Urothelium cell line (cell line): ENCODE results near the gene GATB.
"Not testable (repeated sequence)": the region's sequence is repeated elsewhere in the genome, so short reads cannot be mapped to it uniquely, and the experiment has no call there.

Experiments used
- DNase-seq: peaks from one replicate; pipeline ENCODE4 v3.0.0; 2011; ENCODE audit warnings: low spot score, mixed read lengths
- FAIRE-seq: peaks from 2 replicates; lab custom pipeline; 2011; peaks lifted over from hg19 to GRCh38; lab: Jason Lieb, UNC

GATB gene

DNA sequence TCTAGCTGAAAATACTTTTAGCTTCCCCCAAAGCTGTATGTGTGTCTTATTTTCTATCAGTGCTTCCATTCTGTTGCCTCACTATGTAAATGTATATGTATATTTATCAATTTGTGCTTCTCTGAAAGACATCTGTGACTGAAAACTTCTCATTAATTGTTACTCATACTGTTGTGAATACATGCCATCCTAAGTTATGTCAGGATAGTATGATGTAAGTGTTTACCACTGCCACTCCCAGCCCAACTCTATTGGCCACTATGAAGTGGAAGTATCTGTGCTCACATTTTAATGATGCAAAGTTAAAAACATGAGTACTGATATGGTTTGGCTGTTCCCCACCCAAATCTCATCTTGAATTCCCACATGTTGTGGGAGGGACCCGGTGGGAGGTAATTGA is 24.4 kb downstream of the GATB start:
- DNase-seq, result no peak
- no peak for FAIRE-seq

DNA sequence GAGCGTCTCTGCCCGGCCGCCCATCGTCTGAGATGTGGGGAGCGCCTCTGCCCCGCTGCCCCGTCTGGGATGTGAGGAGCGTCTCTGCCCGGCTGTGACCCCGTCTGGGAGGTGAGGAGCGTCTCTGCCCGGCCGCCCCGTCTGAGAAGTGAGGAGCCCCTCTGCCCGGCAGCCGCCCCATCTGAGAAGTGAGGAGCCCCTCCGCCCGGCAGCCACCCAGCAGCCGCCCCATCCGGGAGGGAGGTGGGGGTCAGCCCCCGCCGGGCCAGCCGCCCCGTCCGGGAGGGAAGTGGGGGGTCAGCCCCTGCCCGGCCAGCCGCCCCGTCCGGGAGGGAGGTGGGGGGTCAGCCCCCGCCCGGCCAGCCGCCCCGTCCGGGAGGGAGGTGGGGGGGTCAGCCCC is 29.1 kb downstream of the GATB start:
- not testable (repeated sequence) for FAIRE-seq, DNase-seq

DNA sequence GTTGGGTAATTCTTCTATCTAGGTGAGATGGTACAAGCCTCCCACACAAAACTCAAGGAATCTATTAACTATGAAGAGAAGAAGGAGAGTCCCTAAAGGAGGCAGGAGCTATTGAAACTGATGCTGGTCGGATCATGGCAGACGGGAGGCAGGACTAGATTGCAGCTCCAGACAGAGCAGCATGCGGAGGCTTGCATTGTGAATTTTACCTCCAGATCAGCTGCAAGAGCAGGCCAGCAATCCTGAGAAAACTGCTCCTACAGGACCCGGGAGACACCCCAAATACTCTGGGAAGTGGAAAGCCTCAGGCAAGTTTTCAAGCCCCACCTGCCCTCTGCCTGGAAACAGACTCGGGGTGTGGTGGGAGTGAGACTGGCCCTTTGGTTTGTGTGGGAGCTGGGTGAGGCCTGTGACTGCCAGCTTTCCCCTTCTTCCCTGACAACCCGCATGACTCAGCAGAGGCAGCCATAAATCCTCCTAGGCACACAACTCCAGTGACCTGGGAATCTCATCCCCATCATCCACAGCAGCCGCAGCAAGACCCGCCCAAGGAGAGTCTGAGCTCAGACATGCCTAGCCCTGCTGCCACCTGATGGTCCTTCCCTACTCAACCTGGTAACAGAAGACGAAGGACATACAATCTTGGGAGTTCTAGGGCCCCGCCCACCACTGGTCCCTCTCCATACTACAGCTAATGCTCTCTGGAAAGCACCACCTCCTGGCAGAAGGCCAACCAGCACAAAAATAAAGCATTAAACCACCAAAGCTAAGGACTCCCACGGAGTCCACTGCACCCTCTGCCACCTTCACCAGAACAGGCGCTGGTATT is 30.9 kb downstream of the GATB start:
- DNase-seq, result peak; percentile 8
- no peak for FAIRE-seq

- FAIRE-seq (no peak), DNase-seq (no peak)
Measured at GRCh38 chr4:151728679-151729078, 32.1 kb downstream of the GATB start.

DNA sequence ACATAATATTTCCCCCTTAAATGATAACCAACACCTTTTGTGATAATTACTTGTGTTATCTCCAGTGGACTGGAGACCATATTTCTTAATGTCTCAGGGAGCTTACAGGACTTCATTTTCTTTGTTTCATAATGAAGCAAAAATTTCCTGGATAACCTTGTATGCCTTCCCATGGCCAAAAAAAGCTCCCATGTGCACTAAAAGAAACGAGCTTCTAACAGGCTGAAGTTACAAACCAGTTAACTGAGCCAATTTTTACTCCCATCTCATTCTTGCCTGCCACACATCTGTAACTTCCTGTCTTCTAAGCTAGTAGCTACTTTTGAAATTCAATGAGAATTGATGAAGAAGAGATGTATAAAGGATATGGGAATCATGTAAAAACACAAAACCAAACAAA is 32.8 kb downstream of the GATB start:
- FAIRE-seq (no peak), DNase-seq (no peak)

DNA sequence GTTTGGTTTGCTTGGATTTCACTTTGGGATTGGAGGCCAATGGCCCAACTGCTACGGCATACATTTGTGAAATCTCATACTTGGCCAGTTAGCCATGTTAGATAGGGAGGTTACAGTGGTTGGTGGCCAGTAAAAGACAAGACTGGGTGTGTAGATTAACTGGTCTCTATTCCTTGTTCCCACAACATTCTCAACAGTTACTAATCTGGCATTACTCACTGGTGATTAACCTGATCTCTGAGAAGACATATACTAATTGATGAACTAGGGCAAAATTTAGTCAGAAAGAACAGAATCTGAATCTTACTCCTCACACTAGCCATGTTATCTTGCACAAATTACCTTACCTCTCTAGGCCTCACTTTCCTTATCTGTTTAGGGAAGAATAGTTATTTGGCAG is 33.4 kb downstream of the GATB start:
- FAIRE-seq (no peak), DNase-seq (no peak)

GRCh38 chr4:151725087-151725486 is 35.7 kb downstream of the GATB start:
- DNase-seq (no peak), FAIRE-seq (no peak)

DNA sequence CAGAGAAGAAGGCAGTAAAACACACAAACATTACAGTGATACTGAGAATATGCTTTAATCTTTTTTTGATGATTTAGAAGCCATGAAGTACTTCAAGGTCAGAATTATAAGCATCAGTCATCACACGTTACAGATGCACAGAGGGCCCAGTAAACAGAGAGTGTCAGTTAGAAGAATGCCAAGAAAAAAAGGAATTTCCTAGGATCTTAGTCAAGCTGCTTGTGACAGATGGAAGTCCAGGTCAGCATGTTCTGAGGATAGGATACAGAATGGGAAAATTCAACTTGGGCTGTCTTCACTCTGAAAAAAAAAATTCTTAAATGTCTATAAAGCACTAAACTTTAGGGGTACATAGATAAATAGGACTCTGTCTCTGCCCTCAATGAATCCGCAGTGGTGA is 38.9 kb downstream of the GATB start:
- no peak for DNase-seq
- no peak for FAIRE-seq

DNA sequence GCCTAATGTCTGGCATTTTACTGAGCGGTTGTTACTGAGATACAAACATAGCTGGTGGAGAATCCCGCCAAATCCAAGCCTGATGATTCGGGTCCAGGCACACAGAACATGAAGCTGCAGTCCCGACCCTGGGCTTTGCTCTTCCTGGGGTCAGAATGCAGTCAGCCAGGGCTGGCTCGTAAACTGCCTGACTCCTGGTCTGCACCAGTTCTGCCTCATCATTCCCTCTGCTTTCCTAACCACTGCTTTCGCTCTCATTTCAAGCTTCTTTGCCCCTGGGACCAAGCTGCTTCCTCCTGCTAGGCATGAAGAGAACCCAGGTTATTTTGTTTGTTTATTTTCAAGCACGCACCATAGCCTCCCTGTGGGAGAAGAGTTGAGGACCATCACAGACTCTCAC is 39.3 kb downstream of the GATB start:
- no peak for FAIRE-seq
- no peak for DNase-seq

GRCh38 chr4:151719956-151720334 is 40.9 kb downstream of the GATB start:
- no peak for FAIRE-seq
- no peak for DNase-seq

DNA sequence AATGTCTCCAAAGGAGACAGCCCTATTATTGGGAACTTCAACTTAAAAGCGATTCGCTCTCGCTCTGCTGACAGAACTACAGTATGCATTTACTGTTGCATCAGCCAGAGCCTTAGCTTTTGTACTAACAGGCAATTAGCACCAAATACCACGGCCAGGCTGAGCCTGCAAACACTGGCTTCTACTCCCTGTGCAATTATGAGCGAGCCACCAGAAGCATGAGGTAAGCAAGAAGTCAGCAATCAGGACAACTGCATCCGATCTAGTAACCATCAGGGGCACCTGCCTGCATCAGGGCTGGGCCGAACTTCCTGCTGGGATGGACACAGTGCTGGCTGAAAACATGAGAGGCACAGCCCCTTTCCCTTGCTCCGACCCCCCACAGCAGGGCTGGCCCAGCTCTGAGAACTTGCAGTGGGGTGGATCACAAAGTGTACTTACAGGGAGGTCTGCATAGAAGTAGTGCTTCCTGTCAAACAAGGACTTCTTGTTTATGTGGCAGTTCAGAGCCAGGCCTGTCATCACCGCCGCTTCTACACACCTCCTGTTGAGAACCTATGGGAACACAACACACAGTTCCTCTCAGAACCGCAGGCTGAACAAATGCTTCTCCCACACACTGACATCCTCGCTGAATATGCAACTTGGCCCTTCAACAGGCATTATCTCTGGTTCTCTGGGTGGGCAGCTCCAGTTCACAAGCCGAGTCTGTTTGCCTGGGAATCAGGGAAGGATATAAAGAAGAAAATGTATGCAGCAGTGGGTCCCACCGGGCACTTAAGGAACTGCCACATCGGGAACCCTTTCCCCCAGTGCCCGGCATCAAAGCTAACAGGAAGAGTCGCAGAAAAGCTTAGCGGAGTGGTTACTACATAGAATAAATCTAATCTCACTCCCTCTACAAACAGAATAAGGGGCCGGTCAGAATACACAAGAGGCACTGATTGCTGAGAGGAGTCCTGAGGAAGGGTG is 41.5 kb downstream of the GATB start:
- FAIRE-seq (no peak), DNase-seq (no peak)

GRCh38 chr4:151717909-151718628 is 42.7 kb downstream of the GATB start:
- FAIRE-seq (no peak), DNase-seq (no peak)

DNA sequence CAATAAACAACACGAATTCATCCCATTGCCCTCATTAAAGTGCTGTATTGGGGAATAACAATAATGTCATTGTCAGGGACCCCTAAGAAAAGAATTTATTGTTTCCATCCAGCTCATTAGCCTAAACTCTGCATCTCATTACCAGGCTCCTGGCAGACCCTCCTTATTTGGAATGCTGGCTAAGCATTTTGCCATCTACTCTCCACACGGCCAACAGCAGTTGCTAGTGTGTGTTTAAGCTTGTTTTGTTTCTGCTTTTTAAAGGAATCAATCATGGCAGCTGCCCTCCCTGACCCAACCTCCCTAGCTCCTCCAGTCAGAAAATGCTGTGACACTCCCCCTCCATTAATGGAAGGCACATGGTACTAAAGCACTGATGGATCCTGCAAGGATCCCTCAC is 43.5 kb downstream of the GATB start:
- no peak for DNase-seq
- no peak for FAIRE-seq

DNA sequence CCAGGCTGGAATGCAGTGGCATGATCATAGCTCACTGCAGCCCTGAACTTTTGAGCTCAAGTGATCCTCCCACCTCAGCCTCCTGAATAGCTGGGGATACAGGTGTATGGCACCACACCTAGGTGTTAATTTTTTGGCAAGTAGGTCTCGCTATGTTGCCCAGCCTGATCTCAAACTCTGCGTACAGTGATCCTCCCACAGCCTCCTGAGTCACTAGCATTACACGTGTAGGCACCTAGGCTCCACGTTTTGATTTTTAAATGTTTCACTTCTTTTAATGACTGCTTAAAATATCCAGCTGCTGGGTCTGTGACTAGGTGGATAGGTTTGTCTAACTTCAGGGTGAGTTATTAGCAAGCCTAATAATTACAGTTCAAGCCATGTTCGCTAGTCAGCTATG is 44.5 kb downstream of the GATB start:
- FAIRE-seq (no peak), DNase-seq (no peak)

GRCh38 chr4:151715881-151716280 is 44.9 kb downstream of the GATB start:
- no peak for FAIRE-seq
- no peak for DNase-seq

DNA sequence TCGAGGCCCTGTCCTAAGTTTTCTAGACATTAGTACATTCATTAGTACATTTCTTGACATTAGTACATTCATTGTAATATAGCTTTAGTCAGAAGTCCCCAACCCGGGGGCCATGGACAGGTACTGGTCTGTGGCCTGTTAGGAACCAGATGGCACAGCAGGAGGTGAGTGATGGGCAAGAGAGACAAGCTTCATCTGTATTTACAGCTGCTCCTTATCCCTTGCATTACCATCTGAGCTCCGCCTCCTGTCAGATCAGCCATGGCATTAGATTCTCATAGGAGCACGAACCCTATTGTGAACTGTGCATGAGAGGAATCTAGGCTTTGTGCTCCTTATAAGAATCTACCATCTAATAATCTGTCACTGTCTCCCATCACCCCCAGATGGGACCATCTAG is 48.0 kb downstream of the GATB start:
- DNase-seq (no peak), FAIRE-seq (no peak)

DNA sequence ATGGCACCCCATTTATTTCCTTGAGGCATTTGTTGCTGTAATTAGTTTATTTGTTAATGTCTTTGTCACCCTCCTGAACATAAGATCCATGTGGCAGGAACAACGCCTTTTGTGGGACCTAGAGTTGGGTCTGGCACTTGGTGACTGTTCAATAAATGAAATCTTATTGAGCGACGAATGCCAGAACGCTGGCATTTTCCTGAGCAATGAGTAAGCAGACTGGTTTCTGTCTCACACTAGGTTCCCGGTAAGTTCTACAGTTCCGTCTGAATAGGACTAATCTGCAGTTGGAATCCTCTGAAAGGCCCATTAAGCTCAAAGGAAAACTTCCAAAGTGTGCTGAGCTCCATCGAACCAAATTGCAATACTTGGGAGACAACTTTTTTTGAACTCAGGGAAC is 49.2 kb downstream of the GATB start:
- FAIRE-seq, result no peak
- no peak for DNase-seq

- FAIRE-seq, result no peak
- no peak for DNase-seq
Measured at GRCh38 chr4:151709587-151709986, 51.2 kb downstream of the GATB start.

DNA sequence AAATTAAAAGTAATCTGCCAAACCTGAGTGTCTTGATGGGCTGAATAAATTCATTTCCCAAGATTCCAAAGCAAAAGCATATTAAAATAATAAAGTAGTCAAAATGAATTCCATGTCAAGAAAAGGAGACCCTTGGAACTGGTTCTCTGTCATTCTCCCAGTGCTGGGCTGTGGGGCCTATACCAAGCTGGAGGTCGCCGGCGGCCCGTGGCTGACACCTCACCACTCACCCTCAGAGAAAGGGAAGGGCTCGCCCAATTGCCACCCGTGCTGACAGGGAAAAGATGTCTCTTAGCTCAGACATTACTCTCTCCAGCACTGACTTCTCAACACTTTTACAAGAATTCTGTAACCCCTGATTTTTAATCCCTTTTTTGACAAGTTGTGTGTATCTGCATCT is 51.7 kb downstream of the GATB start:
- no peak for DNase-seq

GRCh38 chr4:151708100-151708499 is 52.7 kb downstream of the GATB start:
- FAIRE-seq, result no peak

More for the DNA sequence above, 51.7 kb downstream of the GATB start:
- no peak for FAIRE-seq

GRCh38 chr4:151703401-151703800 is 57.4 kb downstream of the GATB start:
- DNase-seq (no peak), FAIRE-seq (no peak)

More at GRCh38 chr4:151708100-151708499, 52.7 kb downstream of the GATB start:
- DNase-seq, result no peak
